SK-N-DZ (cell line): ENCODE results near the gene OR5L2. TPM values are rescaled to one million over a fixed set of nuclear protein-coding genes. Genes with fewer than 3 reads are reported as not detected.
"Not testable (repeated sequence)": the region's sequence is repeated elsewhere in the genome, so short reads cannot be mapped to it uniquely, and the experiment has no call there.

Experiments used
- DNase-seq: peaks from one replicate; pipeline ENCODE4 v3.0.0-alpha.2; 2015; ENCODE audit warnings: low spot score
- polyA plus RNA-seq, 2 experiments: library from polyadenylated mRNA; depleted of rRNA; stranded (reverse); fragments of >200 nt; gene quantifications; 2 replicates each; pipeline ENCODE4 v1.2.3, GENCODE V29; 2014
- small RNA-seq, 2 experiments: library from RNA; depleted of rRNA; stranded (forward); fragments of <200 nt; gene quantifications; one replicate each; pipeline ENCODE3, GENCODE V24; 2014

Gene OR5L2
- not detected in 2 replicates for polyA plus RNA-seq (2014; cell fraction: cytosol; rRNA removed)
- polyA plus RNA-seq (2014; cell fraction: nucleus; rRNA removed) = not detected in 2 replicates

GRCh38 chr11:55826919-55827318 lies at the start of gene OR5L2:
Gene OR5L2, plus strand, starts transcription at chr11:55827219. Its CDS starts 0 bp downstream, at chr11:55827219.
- DNase-seq = no peak

GRCh38 chr11:55791606-55792005 lies 35.4 kb upstream of the OR5L2 start:
- DNase-seq = no peak

DNA sequence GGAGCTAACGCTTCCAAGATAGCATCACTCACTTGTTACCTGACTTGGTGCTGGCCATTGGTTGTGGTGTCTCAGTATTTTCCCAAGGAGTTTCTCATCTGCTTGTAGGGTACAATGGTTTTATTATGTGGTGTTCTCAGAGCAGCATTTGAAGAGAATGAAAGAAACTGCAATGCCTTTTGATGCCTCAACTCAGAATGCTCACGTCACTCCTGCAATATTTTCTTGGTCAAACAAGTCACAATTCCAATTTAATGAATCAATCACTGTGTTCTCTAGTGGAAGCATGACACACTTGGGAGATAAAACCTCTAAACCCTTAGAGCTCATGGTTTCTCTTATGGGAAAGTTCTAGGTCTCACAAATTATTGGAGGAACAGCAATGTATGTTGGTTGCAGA lies 33.7 kb upstream of the OR5L2 start:
- no peak for DNase-seq

- DNase-seq = no peak
Measured at GRCh38 chr11:55795256-55795655, 31.8 kb upstream of the OR5L2 start, which contains the start of gene OR5D14. Gene OR5D14, plus strand, starts transcription at chr11:55795556. Its CDS starts 0 bp downstream, at chr11:55795556.

- no peak for DNase-seq
Measured at GRCh38 chr11:55806248-55806647, 20.8 kb upstream of the OR5L2 start.

DNA sequence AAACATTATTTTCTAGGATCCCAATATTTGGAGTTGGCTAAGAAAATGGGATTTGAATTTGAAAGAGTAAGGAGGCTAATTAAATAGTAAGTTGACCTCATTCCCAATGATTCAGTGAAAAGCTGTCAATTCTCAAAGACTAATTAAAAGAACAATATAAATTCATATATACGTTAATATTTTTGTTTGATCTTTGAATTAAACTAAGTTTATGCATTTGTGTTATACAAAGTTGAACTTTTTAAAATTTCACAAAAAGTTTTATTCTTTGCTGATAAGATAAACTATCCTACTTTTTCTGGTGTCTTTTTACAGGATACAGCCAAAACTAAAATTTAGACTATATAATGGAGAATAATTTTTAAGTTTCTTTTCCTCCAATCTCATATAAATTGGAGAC lies 16.0 kb upstream of the OR5L2 start, which contains the start of gene OR5L1:
Gene OR5L1, plus strand, starts transcription at position 301 of the 400 bp plus-strand sequence. CDS start 100 bp downstream, outside the sequence.
- DNase-seq = no peak

DNA sequence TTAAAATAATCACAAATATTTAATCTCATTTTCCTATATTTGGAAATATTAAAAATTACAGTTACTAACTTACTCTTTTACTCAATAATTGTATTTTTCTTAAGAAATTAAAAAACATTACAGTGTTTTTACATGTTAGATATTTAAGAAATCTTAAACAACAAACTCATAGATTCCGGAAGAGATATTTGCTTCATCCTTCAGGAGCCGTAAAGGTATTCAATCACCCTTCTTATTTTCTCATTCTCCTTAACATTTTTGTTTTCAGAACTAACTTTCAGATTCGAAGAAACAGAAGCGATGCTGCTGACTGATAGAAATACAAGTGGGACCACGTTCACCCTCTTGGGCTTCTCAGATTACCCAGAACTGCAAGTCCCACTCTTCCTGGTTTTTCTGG lies 7.7 kb upstream of the OR5L2 start, which contains the start of gene OR5D18:
Gene OR5D18, plus strand, starts transcription at position 301 of the 400 bp plus-strand sequence. Its CDS starts 0 bp downstream, at position 301.
- DNase-seq = no peak

DNA sequence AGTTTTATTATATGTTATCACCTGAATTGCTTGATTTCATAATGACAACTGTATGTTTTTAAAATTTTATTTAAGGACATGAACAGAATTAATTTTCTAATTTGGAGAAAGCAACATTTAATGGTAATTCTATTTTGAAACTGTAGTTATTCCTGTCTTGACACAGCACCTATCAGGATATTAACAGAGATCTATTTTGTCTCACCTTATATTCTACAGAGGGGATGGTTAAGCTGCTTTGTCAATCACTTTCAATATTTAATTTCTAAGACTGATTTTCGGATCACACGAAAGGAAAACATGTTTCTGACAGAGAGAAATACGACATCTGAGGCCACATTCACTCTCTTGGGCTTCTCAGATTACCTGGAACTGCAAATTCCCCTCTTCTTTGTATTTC lies 11.4 kb downstream of the OR5L2 start, which contains the start of gene OR5D16:
Gene OR5D16, plus strand, starts transcription at position 301 of the 400 bp plus-strand sequence. Its CDS starts 0 bp downstream, at position 301.
- no peak for DNase-seq

DNA sequence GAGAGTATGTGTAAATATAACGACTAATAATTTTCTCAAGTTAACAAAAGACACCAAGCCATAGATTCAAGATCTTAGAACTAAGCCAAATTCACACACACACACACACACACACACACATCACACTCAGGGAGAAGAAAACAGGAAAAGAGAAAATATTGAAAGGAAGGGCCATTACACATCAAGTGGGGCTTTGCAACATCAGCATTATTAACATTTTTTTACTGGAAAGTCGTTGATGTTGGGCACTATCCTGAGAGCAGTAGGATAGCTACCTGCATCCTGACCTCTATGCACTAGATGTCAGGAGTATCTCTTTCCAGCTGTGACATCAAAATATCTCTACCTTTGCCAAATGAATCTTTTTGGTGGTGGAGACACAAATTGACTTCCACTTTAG lies 20.4 kb downstream of the OR5L2 start:
- no peak for DNase-seq

DNA sequence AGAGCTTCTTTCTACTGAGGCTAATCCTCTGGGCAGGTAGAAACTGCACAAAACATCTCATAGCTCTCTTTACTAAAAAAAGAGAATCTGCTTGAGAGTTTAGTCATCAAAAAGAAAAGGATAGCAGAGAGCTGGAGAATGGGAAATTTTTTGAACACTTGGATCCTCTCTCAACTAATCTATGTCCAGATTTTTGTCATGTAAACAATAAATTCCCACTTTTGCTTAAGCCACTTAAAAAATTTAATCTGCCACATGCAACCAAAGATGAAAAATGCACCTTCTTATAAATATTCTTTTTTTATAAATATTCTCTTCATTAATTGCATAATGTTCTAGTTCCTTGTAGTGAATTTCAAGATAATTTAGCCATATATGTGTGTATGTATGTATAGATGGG lies 22.0 kb downstream of the OR5L2 start:
- DNase-seq = no peak

GRCh38 chr11:55852141-55852540 lies 25.1 kb downstream of the OR5L2 start:
- DNase-seq = no peak

DNA sequence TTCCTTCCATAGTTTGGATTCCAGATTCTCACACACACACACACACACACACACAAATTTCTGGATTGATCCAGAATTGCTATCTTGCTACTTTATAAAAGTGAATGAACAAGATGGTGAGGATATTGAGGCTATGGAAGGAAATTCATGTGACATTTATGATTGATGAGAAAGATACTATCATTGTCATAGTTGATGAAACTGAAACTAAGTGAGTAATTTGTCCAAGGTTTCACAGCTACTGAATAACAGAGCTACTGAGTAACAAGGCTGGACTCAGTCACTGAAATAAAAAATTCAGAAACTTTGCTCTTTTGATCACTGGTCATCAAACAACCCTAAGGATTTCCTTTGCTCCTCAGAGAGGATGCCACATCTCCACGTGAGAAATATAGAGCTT lies 27.7 kb downstream of the OR5L2 start:
- no peak for DNase-seq

- not testable (repeated sequence) for DNase-seq
Measured at GRCh38 chr11:55867354-55867753, 40.3 kb downstream of the OR5L2 start.

GRCh38 chr11:55872731-55873130 lies 45.7 kb downstream of the OR5L2 start:
- DNase-seq = peak; percentile 39

- peak; percentile 66 for DNase-seq
Measured at GRCh38 chr11:55873146-55873545, 46.1 kb downstream of the OR5L2 start.

Small RNAs within 50 kb of the gene (small RNA-seq; reads per million reads assigned to genes)
- 0 reads per million in 2 experiments for gene AC036111.3
